Activated CD4-positive, alpha-beta memory T cell treated with anti-CD3 and anti-CD28 coated beads, Interleukin-2, amount 10 ng/mL, durations not matched to agents 7 days and 5 days (primary cell): Measurements from ENCODE around the gene TGM2. TPM values are rescaled to one million over a fixed set of nuclear protein-coding genes. Genes with fewer than 3 reads are reported as not detected.

Source experiments
- CTCF ChIA-PET: fragments of 350-600 bp; sonication (Branson Sonifier 250); formaldehyde crosslinking; loops from one replicate; lab custom pipeline; 2021; ENCODE audit warnings: antibody characterized with exemption, inconsistent platforms; lab: Charles Lee
- POLR2A ChIA-PET: fragments of 350-600 bp; sonication (Branson Sonifier 250); formaldehyde crosslinking; loops from one replicate; lab custom pipeline; 2021; ENCODE audit warnings: antibody characterized with exemption; lab: Charles Lee
- DNase-seq: peaks from one replicate; pipeline ENCODE4 v3.0.0-alpha.2; 2020
- H3K27ac Mint-ChIP-seq: one replicate; pipeline ENCODE4 v1.8.0; 2021; ENCODE audit warnings: mild to moderate bottlenecking, mixed read lengths
- H3K27me3 Mint-ChIP-seq: one replicate; pipeline ENCODE4 v1.8.0; 2021; ENCODE audit warnings: mixed read lengths
- H3K36me3 Mint-ChIP-seq: one replicate; pipeline ENCODE4 v1.8.0; 2021; ENCODE audit warnings: low read depth, mixed read lengths
- H3K4me1 Mint-ChIP-seq: one replicate; pipeline ENCODE4 v1.8.0; 2021; ENCODE audit warnings: mixed read lengths
- H3K4me3 Mint-ChIP-seq: one replicate; pipeline ENCODE4 v1.8.0; 2021; ENCODE audit warnings: mild to moderate bottlenecking, mixed read lengths
- H3K9me3 Mint-ChIP-seq: one replicate; pipeline ENCODE4 v1.8.0; 2021; ENCODE audit warnings: mixed read lengths
- total RNA-seq, 2 experiments: library from RNA; stranded (reverse); gene quantifications; one replicate each; pipeline ENCODE4 v1.2.3, GENCODE V29; 2021

TGM2 gene
- total RNA-seq, 2 experiments from 2014 or later: 0.33 to 0.38 TPM

DNA sequence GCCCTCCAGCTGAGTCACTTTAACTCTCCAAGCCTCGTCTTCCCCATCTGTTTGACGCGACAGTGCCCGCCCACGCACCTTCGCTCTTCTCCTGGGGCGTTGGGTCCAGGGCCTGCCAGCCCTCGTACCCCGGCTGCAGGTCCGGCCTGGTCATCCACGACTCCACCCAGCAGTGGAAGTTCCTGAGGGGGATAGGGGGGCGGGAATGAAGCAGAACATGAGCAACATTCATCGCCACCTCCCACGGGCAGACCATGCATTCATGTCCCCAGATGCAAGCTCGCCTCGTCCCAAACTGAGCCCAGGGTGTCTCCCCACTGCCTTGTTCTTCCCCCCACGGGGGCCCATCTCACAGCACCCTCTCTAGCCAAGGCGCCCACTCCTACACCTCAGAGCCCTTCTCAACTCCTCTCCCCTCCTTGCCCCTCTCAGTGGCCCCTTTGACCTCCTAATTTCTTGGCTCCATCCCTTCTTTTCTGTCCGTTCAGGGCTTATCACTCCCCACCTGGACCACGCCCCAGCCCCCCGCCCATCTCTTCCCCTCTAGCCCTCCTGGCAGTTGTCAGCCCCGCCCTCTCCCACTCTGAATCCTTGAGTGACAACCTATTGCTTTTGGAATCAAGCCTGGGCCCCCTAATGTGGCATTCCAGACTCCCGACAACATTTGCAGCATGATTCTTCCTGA is 23.7 kb downstream of the TGM2 start:
- no peaks in the 10 kb centered on the region for H3K36me3 Mint-ChIP-seq
- ChIA-PET CTCF (no interaction called here), POLR2A (no interaction called here)
- H3K27me3 Mint-ChIP-seq: no peaks in the 10 kb centered on the region
- H3K27ac Mint-ChIP-seq: no peak overlapping the region
- no peak overlapping the region for H3K4me3 Mint-ChIP-seq
- no peaks in the 10 kb centered on the region for H3K4me1 Mint-ChIP-seq
- DNase-seq: no peak
- no peaks in the 10 kb centered on the region for H3K9me3 Mint-ChIP-seq

DNA sequence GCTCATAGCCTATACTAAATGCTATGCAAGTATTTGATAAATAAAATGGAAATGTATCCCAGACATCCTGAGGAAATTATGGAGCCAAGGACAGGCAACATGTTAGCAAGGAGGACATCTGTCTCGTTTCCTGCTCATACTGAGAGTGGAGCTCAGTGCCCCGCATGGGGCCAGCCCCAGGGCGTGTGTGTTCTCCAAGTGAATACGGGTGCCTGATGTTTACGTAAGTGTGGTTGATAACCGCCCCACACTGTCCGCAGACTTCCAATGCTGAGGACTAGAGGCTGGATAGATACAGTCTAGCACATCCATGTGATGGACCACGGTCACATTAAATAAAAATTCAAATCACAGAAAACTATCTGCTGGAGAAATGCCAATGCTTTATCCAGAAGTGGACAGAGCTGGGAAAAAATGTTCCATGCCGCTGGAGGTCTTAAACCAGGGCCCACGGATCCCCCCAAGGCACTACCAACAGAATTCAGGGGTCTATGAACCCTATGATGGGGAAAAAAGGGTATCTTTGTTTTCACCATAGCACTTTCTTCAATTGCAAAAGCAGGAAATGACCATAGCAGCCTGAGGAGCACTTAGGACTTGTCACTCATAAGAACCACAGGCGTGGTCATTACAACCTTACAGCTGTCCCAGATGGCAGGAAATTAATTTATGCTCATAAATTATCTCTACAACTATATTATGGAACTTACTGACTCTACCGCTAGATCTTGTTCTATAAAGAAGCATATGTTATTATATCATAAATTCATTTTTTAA is 24.9 kb downstream of the TGM2 start:
- CTCF ChIA-PET: no interaction called here
- Mint-ChIP-seq H3K4me1 (no peaks in the 10 kb centered on the region), H3K4me3 (no peak overlapping the region), H3K9me3 (no peaks in the 10 kb centered on the region), H3K27me3 (no peaks in the 10 kb centered on the region), H3K36me3 (no peaks in the 10 kb centered on the region), H3K27ac (no peak overlapping the region)
- POLR2A ChIA-PET: no interaction called here
- no peak for DNase-seq

DNA sequence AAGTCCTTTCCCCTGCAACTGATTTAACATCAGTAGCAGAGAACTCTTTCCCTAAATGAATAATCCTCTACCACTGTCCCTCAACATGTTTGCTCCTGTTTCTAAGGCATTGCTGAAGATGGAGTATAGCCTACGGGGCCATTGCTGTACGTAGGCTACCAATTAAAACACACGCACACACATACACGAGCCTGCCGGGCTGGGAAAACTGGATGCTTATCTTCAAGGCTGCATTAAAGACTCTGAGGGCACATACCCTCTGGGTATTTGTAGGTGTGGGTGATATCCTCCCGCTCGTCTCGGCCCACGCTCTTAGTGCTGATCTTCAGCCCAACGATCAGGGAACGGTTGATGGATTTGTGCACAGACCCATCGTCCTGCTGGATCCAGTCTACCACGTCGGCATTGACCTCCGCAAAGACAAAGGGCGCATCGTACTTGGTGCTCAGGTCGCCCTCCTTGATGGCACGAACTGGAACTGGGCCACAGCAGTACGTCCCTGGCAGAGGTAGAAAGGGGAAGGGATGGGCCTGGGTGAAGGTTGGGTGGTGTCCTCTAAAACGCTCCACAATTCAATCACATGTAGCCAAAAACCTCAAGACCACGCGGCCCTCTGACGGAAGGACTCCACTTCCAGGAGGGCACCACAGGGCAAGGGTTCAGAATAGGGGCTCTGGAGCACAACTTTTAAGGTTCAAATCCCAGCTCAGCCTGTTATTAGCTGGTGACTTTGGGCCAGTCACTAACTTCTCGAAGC is 25.7 kb downstream of the TGM2 start:
- Mint-ChIP-seq H3K36me3 (no peaks in the 10 kb centered on the region), H3K4me3 (no peak overlapping the region), H3K4me1 (peaks cover 6% of the 10 kb centered on the region), H3K9me3 (no peaks in the 10 kb centered on the region), H3K27me3 (no peaks in the 10 kb centered on the region), H3K27ac (no peak overlapping the region)
- CTCF ChIA-PET: no interaction called here
- DNase-seq: no peak
- POLR2A ChIA-PET: no interaction called here

DNA sequence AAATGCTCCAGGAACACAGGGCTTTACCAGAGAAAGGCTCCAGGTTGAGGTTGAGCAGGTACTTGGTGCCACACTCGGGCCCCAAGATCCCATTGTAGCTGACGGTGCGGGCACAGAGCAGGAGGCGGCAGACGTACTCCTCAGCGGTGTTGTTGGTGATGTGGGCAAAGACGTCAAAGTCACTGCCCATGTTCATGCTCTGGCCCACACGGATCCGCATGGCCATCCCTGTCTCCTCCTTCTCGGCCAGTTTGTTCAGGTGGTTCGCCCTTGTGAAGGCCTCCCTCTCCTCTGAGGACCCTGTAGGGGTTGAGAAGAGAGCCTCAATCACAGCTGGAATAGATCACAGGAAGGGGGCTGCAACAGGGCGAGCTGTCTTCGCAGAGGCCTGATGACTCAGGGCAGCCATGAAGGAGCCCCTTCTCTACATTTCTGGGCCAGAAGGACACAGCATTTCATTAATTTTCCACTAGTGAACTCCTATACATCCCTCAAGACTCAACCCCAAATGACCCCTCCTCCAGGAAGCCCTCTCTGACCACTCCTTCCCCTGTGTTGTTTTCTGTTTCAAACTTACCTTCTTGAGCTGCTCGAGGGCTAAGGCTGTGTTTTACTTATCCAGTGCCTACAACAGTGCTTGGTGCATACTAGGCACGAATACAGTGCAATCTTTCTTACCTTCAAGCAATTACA is 26.8 kb downstream of the TGM2 start:
- no peak overlapping the region for H3K27ac Mint-ChIP-seq
- H3K4me1 Mint-ChIP-seq: peaks cover 12% of the 10 kb centered on the region
- ChIA-PET POLR2A (no interaction called here), CTCF (no interaction called here)
- H3K4me3 Mint-ChIP-seq: no peak overlapping the region
- H3K27me3 Mint-ChIP-seq: no peaks in the 10 kb centered on the region
- H3K9me3 Mint-ChIP-seq: no peaks in the 10 kb centered on the region
- DNase-seq: no peak
- no peaks in the 10 kb centered on the region for H3K36me3 Mint-ChIP-seq

- no peak overlapping the region for H3K27ac Mint-ChIP-seq
Observed at GRCh38 chr20:38137441-38138037, 27.5 kb downstream of the TGM2 start.

GRCh38 chr20:38136421-38137245 is 28.4 kb downstream of the TGM2 start:
- H3K36me3 Mint-ChIP-seq: no peaks in the 10 kb centered on the region
- H3K27me3 Mint-ChIP-seq: no peaks in the 10 kb centered on the region
- no peaks in the 10 kb centered on the region for H3K9me3 Mint-ChIP-seq
- no peak overlapping the region for H3K4me3 Mint-ChIP-seq
- H3K27ac Mint-ChIP-seq: no peak overlapping the region
- H3K4me1 Mint-ChIP-seq: peaks cover 12% of the 10 kb centered on the region
- POLR2A ChIA-PET: no interaction called here
- DNase-seq: no peak
- CTCF ChIA-PET: interaction anchor here (1.1 kb wide), 1 partner anchor 8 kb away, joined by 3 read pairs; no protein-coding TSS in a partner anchor

More at GRCh38 chr20:38137441-38138037, 27.5 kb downstream of the TGM2 start:
- Mint-ChIP-seq H3K4me1 (peaks cover 12% of the 10 kb centered on the region), H3K36me3 (no peaks in the 10 kb centered on the region), H3K27me3 (no peaks in the 10 kb centered on the region), H3K4me3 (no peak overlapping the region), H3K9me3 (no peaks in the 10 kb centered on the region)
- ChIA-PET CTCF (no interaction called here), POLR2A (no interaction called here)
- no peak for DNase-seq

- Mint-ChIP-seq H3K4me3 (no peak overlapping the region), H3K4me1 (peaks cover 12% of the 10 kb centered on the region), H3K36me3 (no peaks in the 10 kb centered on the region), H3K27me3 (no peaks in the 10 kb centered on the region), H3K27ac (no peak overlapping the region), H3K9me3 (no peaks in the 10 kb centered on the region)
- DNase-seq: no peak
- ChIA-PET POLR2A (no interaction called here), CTCF (interaction anchor here (0.6 to 1.1 kb wide), 2 partner anchors 8 to 77 kb away, joined by 3 read pairs; no protein-coding TSS in a partner anchor)
Observed at GRCh38 chr20:38135651-38136420, 29.2 kb downstream of the TGM2 start.

DNA sequence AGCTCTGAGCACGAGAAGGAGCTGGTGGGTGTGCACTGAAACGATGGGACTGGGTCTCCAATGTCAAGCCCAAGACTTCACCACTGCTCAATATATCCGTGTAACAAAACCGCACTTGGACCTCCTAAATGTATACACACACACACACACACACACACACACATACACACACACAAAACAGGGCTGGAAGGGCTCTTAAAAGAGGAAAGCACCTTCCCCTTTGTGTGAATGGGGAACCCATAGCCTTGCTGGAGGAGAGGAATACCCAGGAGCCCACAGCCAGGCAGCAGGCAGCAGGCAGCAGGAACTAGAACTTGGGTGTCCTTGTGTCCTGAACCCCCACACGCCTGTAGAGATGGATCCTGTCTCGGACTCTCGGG is 29.8 kb downstream of the TGM2 start:
- ChIA-PET CTCF (interaction anchor here (0.6 kb wide), 1 partner anchor 76 kb away, joined by 3 read pairs; no protein-coding TSS in a partner anchor), POLR2A (no interaction called here)
- no peaks in the 10 kb centered on the region for H3K9me3 Mint-ChIP-seq
- H3K27ac Mint-ChIP-seq: no peak overlapping the region
- no peaks in the 10 kb centered on the region for H3K27me3 Mint-ChIP-seq
- no peak for DNase-seq
- peaks cover 12% of the 10 kb centered on the region for H3K4me1 Mint-ChIP-seq
- H3K36me3 Mint-ChIP-seq: no peaks in the 10 kb centered on the region
- no peak overlapping the region for H3K4me3 Mint-ChIP-seq

- Mint-ChIP-seq H3K4me3 (no peak overlapping the region), H3K27me3 (no peaks in the 10 kb centered on the region), H3K9me3 (no peaks in the 10 kb centered on the region), H3K36me3 (no peaks in the 10 kb centered on the region), H3K27ac (no peak overlapping the region), H3K4me1 (peaks cover 12% of the 10 kb centered on the region)
- DNase-seq: no peak
- ChIA-PET CTCF (no interaction called here), POLR2A (no interaction called here)
Observed at GRCh38 chr20:38134427-38135270, 30.4 kb downstream of the TGM2 start.

DNA sequence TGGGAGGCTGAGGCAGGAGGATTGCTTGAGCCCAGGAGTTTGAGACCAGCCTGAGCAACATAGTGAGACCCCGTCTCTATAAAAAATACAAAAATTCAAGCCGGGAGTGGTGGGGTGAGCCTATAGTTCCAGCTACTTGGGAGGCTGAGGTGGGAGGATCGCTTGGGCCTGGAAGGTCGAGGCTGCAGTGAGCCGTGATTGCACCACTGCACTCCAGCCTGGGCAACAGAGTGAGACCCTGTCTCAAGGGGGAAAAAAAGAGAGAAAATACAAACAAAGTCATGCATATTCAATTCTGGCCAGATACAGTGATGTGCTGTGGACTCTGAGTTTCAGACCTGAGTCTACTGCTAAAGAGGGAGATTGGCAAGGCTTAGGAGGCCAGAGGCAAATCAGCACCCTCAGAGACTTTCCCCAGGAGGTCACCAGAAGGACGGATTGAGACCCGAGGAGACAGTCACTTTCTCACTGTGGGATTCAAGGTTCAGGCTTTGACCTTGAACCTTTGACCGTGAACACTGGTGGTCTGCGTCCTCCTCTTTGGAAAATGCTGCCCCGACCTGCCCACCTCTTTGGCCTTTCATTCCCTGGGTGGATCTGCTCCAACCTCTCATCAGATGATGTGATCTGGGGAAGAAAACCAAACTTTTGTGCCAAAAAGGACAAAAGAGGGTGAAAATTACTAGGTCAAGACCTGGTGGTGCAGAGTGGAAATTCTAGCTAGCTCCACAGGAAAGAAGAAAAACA is 31.2 kb downstream of the TGM2 start:
- no peak overlapping the region for H3K27ac Mint-ChIP-seq
- DNase-seq: no peak
- no peaks in the 10 kb centered on the region for H3K9me3 Mint-ChIP-seq
- CTCF ChIA-PET: no interaction called here
- no peaks in the 10 kb centered on the region for H3K36me3 Mint-ChIP-seq
- H3K27me3 Mint-ChIP-seq: no peaks in the 10 kb centered on the region
- no peak overlapping the region for H3K4me3 Mint-ChIP-seq
- POLR2A ChIA-PET: no interaction called here
- H3K4me1 Mint-ChIP-seq: peaks cover 12% of the 10 kb centered on the region
